Liver (tissue), 9 donors: ENCODE results near the gene COLEC12. TPM values are rescaled to one million over a fixed set of nuclear protein-coding genes. Genes with fewer than 3 reads are reported as not detected.

Source experiments
- DNase-seq: peaks from one replicate; pipeline ENCODE4 v3.0.0-alpha.2; 2017; ENCODE audit warnings: low spot score
- H3K27ac ChIP-seq, 2 donors: one replicate each; pipeline ENCODE4 v1.7.0; 2013; ENCODE audit warnings: inconsistent platforms in 2 of 2, low read length in 2 of 2, control low read depth in 1 of 2, low read depth in 1 of 2, mild to moderate bottlenecking in 1 of 2
- H3K27me3 ChIP-seq, 4 donors: one replicate each; pipeline versions ENCODE4 v1.6.1 to v1.7.0; 2013; ENCODE audit warnings: low read length in 3 of 4, inconsistent platforms in 1 of 4, mild to moderate bottlenecking in 1 of 4, moderate library complexity in 1 of 4; ENCODE audit not compliant: control insufficient read depth in 4 of 4, insufficient read depth in 4 of 4
- H3K36me3 ChIP-seq, 4 donors: one replicate each; pipeline versions ENCODE4 v1.6.1 to v1.7.0; 2013; ENCODE audit warnings: low read length in 3 of 4, mild to moderate bottlenecking in 3 of 4, low read depth in 1 of 4, moderate library complexity in 1 of 4; ENCODE audit not compliant: control insufficient read depth in 4 of 4, insufficient read depth in 3 of 4
- H3K4me1 ChIP-seq, 4 donors: one replicate each; pipeline versions ENCODE4 v1.6.1 to v1.7.0; 2013; ENCODE audit warnings: low read length in 3 of 4, mild to moderate bottlenecking in 3 of 4, moderate library complexity in 1 of 4; ENCODE audit not compliant: control insufficient read depth in 4 of 4, insufficient read depth in 4 of 4
- H3K4me3 ChIP-seq, 3 donors: one replicate each; pipeline versions ENCODE4 v1.6.1 to v1.7.0; 2013; ENCODE audit warnings: low read length in 3 of 3, control low read depth in 1 of 3, low read depth in 1 of 3, mild to moderate bottlenecking in 1 of 3
- H3K9ac ChIP-seq, 2 donors: one replicate each; pipeline ENCODE4 v1.7.0; 2013; ENCODE audit warnings: low read length in 2 of 2, mild to moderate bottlenecking in 2 of 2, moderate library complexity in 2 of 2, control low read depth in 1 of 2, low read depth in 1 of 2
- H3K9me3 ChIP-seq, 4 donors: one replicate each; pipeline versions ENCODE4 v1.6.1 to v1.7.0; 2013; ENCODE audit warnings: low read length in 3 of 4; ENCODE audit not compliant: control insufficient read depth in 4 of 4
- EGR1 ChIP-seq, 2 donors: IDR thresholded peaks; 2 replicates each; pipeline ENCODE4 v1.6.1; 2016 to 2018; ENCODE audit warnings: antibody characterized with exemption in 2 of 2, low read depth in 2 of 2
- FOXA1 ChIP-seq: IDR thresholded peaks from 2 replicates; pipeline ENCODE4 v1.6.1; 2016; ENCODE audit warnings: antibody characterized with exemption
- FOXA2 ChIP-seq: IDR thresholded peaks from 2 replicates; pipeline ENCODE4 v1.6.1; 2016; ENCODE audit warnings: antibody characterized with exemption
- GABPA ChIP-seq, 2 donors: IDR thresholded peaks in 1 of 2; conservative IDR thresholded peaks in 1 of 2; 2 replicates each; pipeline ENCODE4 v1.6.1; 2016; ENCODE audit warnings: antibody characterized with exemption in 2 of 2, mild to moderate bottlenecking in 1 of 2, moderate library complexity in 1 of 2
- HNF4A ChIP-seq, 2 donors: conservative IDR thresholded peaks; 2 replicates each; pipeline ENCODE4 v1.6.1; 2016; ENCODE audit warnings: antibody characterized with exemption in 2 of 2, mild to moderate bottlenecking in 2 of 2
- HNF4G ChIP-seq: IDR thresholded peaks from 2 replicates; pipeline ENCODE4 v1.6.1; 2016; ENCODE audit warnings: antibody characterized with exemption
- JUND ChIP-seq, 2 donors: IDR thresholded peaks; 2 replicates each; pipeline ENCODE4 v1.6.1; 2016; ENCODE audit warnings: antibody characterized with exemption in 2 of 2
- MAX ChIP-seq: IDR thresholded peaks from 2 replicates; pipeline ENCODE4 v1.6.1; 2016; ENCODE audit warnings: antibody characterized with exemption
- NR2F2 ChIP-seq: IDR thresholded peaks from 2 replicates; pipeline ENCODE4 v1.6.1; 2016; ENCODE audit warnings: antibody characterized with exemption
- REST ChIP-seq: IDR thresholded peaks from 2 replicates; pipeline ENCODE4 v1.6.1; 2016; ENCODE audit warnings: antibody characterized with exemption, mild to moderate bottlenecking
- SP1 ChIP-seq: IDR thresholded peaks from 2 replicates; pipeline ENCODE4 v1.6.1; 2018; ENCODE audit warnings: antibody characterized with exemption, mild to moderate bottlenecking
- TAF1 ChIP-seq: conservative IDR thresholded peaks from 2 replicates; pipeline ENCODE4 v1.6.1; 2016; ENCODE audit warnings: antibody characterized with exemption, mild to moderate bottlenecking
- ZBTB33 ChIP-seq: IDR thresholded peaks from 2 replicates; pipeline ENCODE4 v1.6.1; 2016; ENCODE audit warnings: antibody characterized with exemption
- WGBS: extraction: QIAGEN DNeasy Blood & Tissue Kit; methylation state at CpG from one replicate; pipeline ENCODE4 v1.1.7; 2013; 5-methylcytosine and 5-hydroxymethylcytosine counted together
- polyA plus RNA-seq, 2 donors: library from polyadenylated mRNA; stranded (reverse) in 1 of 2; unstranded in 1 of 2; fragments of 200-250 nt in 1 of 2; fragments of >200 nt in 1 of 2; fragmentation: Nextera tagmentation in 1 of 2; extraction: Ambion mirVana in 1 of 2; gene quantifications; one replicate each; pipeline versions ENCODE4 v1.2.1 to v1.2.3, GENCODE V29; 2013 to 2015
- total RNA-seq, 2 donors: library from RNA; depleted of rRNA; stranded (reverse); fragments of >200 nt; gene quantifications; one replicate each; pipeline ENCODE4 v1.2.3, GENCODE V29; 2014
- TF ChIP-seq, protein P1 (sequence below): fragments of 150-350 bp; IDR thresholded peaks from 2 replicates; pipeline ENCODE4 v1.5.1; 2017; ENCODE audit warnings: improper control_type of control experiment, low read depth, low read length; ENCODE audit not compliant: missing input control
- TF ChIP-seq, protein P2 (sequence below): IDR thresholded peaks from 2 replicates; pipeline ENCODE4 v1.6.1; 2016; ENCODE audit warnings: antibody characterized with exemption
- donor health status: healthy.
- donor health status: healthy.
- donor health status: healthy.
- donor health status: healthy.
- donor health status: healthy.

The COLEC12 gene
- total and polyA plus RNA-seq, 4 donors: 0.03 to 1.6 (median 0.28) TPM

GRCh38 chr18:525036-525797, 24.7 kb upstream of the COLEC12 start:
- Histone ChIP-seq H3K27ac (no peak overlapping the region), H3K27me3 (peaks cover 0 to 2% (median 0%) of the 10 kb centered on the region in 4 donors), H3K9me3 (no peaks in the 10 kb centered on the region), H3K4me1 (no peaks in the 10 kb centered on the region), H3K36me3 (no peaks in the 10 kb centered on the region), H3K9ac (no peak overlapping the region), H3K4me3 (no peak overlapping the region)
- no peak for TF ChIP-seq SP1
- no peak for TF ChIP-seq FOXA2
- TF ChIP-seq ZBTB33: no peak
- no peak for TF ChIP-seq HNF4G
- no peak for DNase-seq
- 72% methylated on average over 6 of the region's 6 CpGs for WGBS

DNA sequence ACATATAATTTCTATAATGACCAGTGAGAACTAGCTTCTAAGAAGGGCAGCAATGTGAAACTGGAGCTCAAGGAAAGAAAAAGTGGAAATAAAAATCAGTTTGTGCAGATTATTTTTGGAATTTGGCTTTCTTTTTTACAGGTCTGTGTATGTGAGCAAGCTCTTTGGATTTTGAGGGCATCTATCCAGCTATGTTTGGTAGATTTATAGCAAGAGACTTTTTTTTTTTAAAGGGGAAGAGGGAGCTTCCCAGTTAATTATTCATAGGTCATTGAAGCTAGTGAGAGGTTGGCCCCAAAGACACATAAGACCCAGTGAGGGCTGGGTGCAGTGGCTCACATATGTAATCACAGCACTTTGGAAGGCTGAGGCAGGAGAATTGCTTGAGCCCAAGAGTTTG, 24.0 kb upstream of the COLEC12 start:
- H3K4me1 ChIP-seq: no peaks in the 10 kb centered on the region
- no peak overlapping the region for H3K27ac ChIP-seq
- H3K9me3 ChIP-seq: no peaks in the 10 kb centered on the region
- TF ChIP-seq HNF4A (conservative IDR thresholded peaks at IDR 0.05) (no peak), JUND (IDR thresholded peaks at IDR 0.05) (no peak)
- peaks cover 0 to 2% (median 0%) of the 10 kb centered on the region in 4 donors for H3K27me3 ChIP-seq
- no peaks in the 10 kb centered on the region for H3K36me3 ChIP-seq
- no peak overlapping the region for H3K9ac ChIP-seq
- DNase-seq: no peak
- H3K4me3 ChIP-seq: no peak overlapping the region

- DNase-seq: no peak
- no peak overlapping the region for H3K9ac ChIP-seq
These were observed 23.1 kb upstream of the COLEC12 start for GRCh38 chr18:523561-523960.

More at GRCh38 chr18:523561-523960, 23.1 kb upstream of the COLEC12 start:
- no peak for TF ChIP-seq TAF1
- no peak for TF ChIP-seq HNF4A (conservative IDR thresholded peaks at IDR 0.05)
- no peak for TF ChIP-seq EGR1 (IDR thresholded peaks at IDR 0.05; ENCODE audit: low read depth in 2 of 2)
- TF ChIP-seq MAX: no peak
- no peak for TF ChIP-seq JUND (IDR thresholded peaks at IDR 0.05)
- TF ChIP-seq, protein P1, sequence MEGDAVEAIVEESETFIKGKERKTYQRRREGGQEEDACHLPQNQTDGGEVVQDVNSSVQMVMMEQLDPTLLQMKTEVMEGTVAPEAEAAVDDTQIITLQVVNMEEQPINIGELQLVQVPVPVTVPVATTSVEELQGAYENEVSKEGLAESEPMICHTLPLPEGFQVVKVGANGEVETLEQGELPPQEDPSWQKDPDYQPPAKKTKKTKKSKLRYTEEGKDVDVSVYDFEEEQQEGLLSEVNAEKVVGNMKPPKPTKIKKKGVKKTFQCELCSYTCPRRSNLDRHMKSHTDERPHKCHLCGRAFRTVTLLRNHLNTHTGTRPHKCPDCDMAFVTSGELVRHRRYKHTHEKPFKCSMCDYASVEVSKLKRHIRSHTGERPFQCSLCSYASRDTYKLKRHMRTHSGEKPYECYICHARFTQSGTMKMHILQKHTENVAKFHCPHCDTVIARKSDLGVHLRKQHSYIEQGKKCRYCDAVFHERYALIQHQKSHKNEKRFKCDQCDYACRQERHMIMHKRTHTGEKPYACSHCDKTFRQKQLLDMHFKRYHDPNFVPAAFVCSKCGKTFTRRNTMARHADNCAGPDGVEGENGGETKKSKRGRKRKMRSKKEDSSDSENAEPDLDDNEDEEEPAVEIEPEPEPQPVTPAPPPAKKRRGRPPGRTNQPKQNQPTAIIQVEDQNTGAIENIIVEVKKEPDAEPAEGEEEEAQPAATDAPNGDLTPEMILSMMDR: no peak
- TF ChIP-seq ZBTB33: no peak
- no peak for TF ChIP-seq HNF4G
- no peak for TF ChIP-seq FOXA2
- no peak for TF ChIP-seq FOXA1
- TF ChIP-seq GABPA (IDR thresholded peaks at IDR 0.05 in 1 of 2, conservative IDR thresholded peaks at IDR 0.05 in 1 of 2): no peak
- no peak for TF ChIP-seq REST
- TF ChIP-seq NR2F2: no peak
- TF ChIP-seq, protein P2, sequence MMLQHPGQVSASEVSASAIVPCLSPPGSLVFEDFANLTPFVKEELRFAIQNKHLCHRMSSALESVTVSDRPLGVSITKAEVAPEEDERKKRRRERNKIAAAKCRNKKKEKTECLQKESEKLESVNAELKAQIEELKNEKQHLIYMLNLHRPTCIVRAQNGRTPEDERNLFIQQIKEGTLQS: no peak
- no peak for TF ChIP-seq SP1
- Histone ChIP-seq H3K9me3 (no peaks in the 10 kb centered on the region), H3K36me3 (no peaks in the 10 kb centered on the region), H3K4me1 (no peaks in the 10 kb centered on the region), H3K4me3 (no peak overlapping the region), H3K27ac (no peak overlapping the region), H3K27me3 (peaks cover 0 to 2% (median 0%) of the 10 kb centered on the region in 4 donors)
- WGBS: 50% methylated on average over 4 of the region's 4 CpGs
